Glutamatergic neuron (in vitro differentiated cells): ENCODE results near the gene ZBTB47. TPM values are rescaled to one million over a fixed set of nuclear protein-coding genes. Genes with fewer than 3 reads are reported as not detected.

Source experiments
- DNase-seq: peaks from one replicate; pipeline ENCODE4 v3.0.0; 2022
- H3K27ac Mint-ChIP-seq: one replicate; pipeline ENCODE4 v1.8.0; 2020; ENCODE audit warnings: mild to moderate bottlenecking, mixed read lengths, inconsistent platforms; ENCODE audit not compliant: unreplicated experiment
- H3K27me3 Mint-ChIP-seq: one replicate; pipeline ENCODE4 v1.8.0; 2020; ENCODE audit warnings: mild to moderate bottlenecking, moderate library complexity, mixed read lengths, inconsistent platforms; ENCODE audit not compliant: unreplicated experiment
- H3K36me3 Mint-ChIP-seq: one replicate; pipeline ENCODE4 v1.8.0; 2020; ENCODE audit warnings: mild to moderate bottlenecking, mixed read lengths, inconsistent platforms; ENCODE audit not compliant: unreplicated experiment
- H3K4me1 Mint-ChIP-seq: one replicate; pipeline ENCODE4 v1.8.0; 2020; ENCODE audit warnings: mild to moderate bottlenecking, low read depth, mixed read lengths, inconsistent platforms; ENCODE audit not compliant: unreplicated experiment
- H3K4me3 Mint-ChIP-seq: one replicate; pipeline ENCODE4 v1.8.0; 2020; ENCODE audit warnings: mild to moderate bottlenecking, mixed read lengths, inconsistent platforms; ENCODE audit not compliant: unreplicated experiment
- H3K9me3 Mint-ChIP-seq: one replicate; pipeline ENCODE4 v1.8.0; 2020; ENCODE audit warnings: mild to moderate bottlenecking, moderate library complexity, mixed read lengths, inconsistent platforms; ENCODE audit not compliant: unreplicated experiment
- CTCF ChIP-seq: fragments of 200-600 bp; sonication (generic); IDR thresholded peaks from one replicate; pipeline ENCODE4 v1.5.0; 2021; ENCODE audit not compliant: partially characterized antibody, unreplicated experiment
- total RNA-seq: library from RNA; stranded (reverse); fragmentation: NEBNext Ultra II Directional; extraction: Animal tissue kit (Norgen Biotek cat#: 25700); gene quantifications from one replicate; pipeline ENCODE4 v1.2.1, GENCODE V29; 2021; ENCODE audit not compliant: unreplicated experiment

The ZBTB47 gene
- total RNA-seq, 1 donor from 2014 or later = 9.7 TPM

GRCh38 chr3:42662813-42663535, 9.5 kb downstream of the ZBTB47 start:
- H3K27me3 Mint-ChIP-seq = peaks cover 13% of the 10 kb centered on the region
- no peak overlapping the region for H3K4me3 Mint-ChIP-seq
- peaks cover 16% of the 10 kb centered on the region for H3K9me3 Mint-ChIP-seq
- no peak overlapping the region for H3K27ac Mint-ChIP-seq
- peaks cover 3% of the 10 kb centered on the region for H3K36me3 Mint-ChIP-seq
- peaks cover 23% of the 10 kb centered on the region for H3K4me1 Mint-ChIP-seq
- DNase-seq = no peak
- TF ChIP-seq CTCF = no peak

- no peak for DNase-seq
- Mint-ChIP-seq H3K9me3 (peaks cover 22% of the 10 kb centered on the region), H3K4me1 (peaks cover 30% of the 10 kb centered on the region), H3K27me3 (peaks cover 14% of the 10 kb centered on the region), H3K4me3 (no peak overlapping the region), H3K27ac (peak overlapping the region; percentile 75), H3K36me3 (peaks cover 5% of the 10 kb centered on the region)
- TF ChIP-seq CTCF = no peak
These were observed 10.3 kb downstream of the ZBTB47 start for GRCh38 chr3:42663581-42664437.

- Mint-ChIP-seq H3K4me3 (no peak overlapping the region), H3K4me1 (peaks cover 33% of the 10 kb centered on the region), H3K27me3 (peaks cover 16% of the 10 kb centered on the region), H3K36me3 (peaks cover 7% of the 10 kb centered on the region), H3K27ac (no peak overlapping the region), H3K9me3 (peaks cover 25% of the 10 kb centered on the region)
- TF ChIP-seq CTCF = no peak
- no peak for DNase-seq
These were observed 10.9 kb downstream of the ZBTB47 start for GRCh38 chr3:42664438-42664803.

- TF ChIP-seq CTCF = no peak
- Mint-ChIP-seq H3K27me3 (peaks cover 11% of the 10 kb centered on the region), H3K9me3 (peaks cover 23% of the 10 kb centered on the region), H3K27ac (peak overlapping the region; percentile 100), H3K4me3 (no peak overlapping the region), H3K4me1 (peaks cover 34% of the 10 kb centered on the region), H3K36me3 (peaks cover 7% of the 10 kb centered on the region)
- DNase-seq = no peak
These were observed 11.8 kb downstream of the ZBTB47 start for GRCh38 chr3:42665050-42665878.
